SK-N-MC (cell line): ENCODE measurements around the gene SUPT20HL2.

Experiments
- EZH2 ChIP-seq: fragments of 200-600 bp; sonication (generic); IDR thresholded peaks from one replicate; pipeline ENCODE4 v1.6.1; 2017; ENCODE audit warnings: antibody characterized with exemption
- FOXP2 ChIP-seq: optimal IDR thresholded peaks from 2 replicates; pipeline ENCODE3; 2011; ENCODE audit warnings: mild to moderate bottlenecking, moderate library complexity; ENCODE audit not compliant: insufficient read depth; ENCODE audit errors: extremely low read length, control extremely low read depth
- POLR2AphosphoS5 ChIP-seq: IDR thresholded peaks from 2 replicates; pipeline ENCODE4 v1.6.1; 2012; ENCODE audit warnings: mild to moderate bottlenecking, low read depth, low read length, borderline replicate concordance

DNA sequence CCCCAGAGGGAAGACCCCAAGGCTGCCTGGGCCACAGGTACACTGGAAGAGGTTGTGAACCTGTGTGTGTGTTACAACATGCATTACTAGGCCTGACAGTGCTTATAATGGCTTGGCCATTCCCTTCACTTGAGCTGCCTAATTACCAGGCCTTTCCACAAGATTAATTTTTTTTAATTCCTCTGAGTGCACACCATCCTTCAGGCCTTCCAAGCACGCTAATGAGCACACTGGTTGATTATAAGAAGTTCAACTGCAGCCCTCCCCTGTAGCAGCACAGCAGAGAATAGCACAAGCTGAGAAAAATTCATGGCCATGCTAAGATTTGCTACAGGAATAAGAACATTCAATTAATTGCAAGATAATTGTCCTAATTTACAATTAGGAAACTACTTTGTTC, 2.2 kb upstream of the SUPT20HL2 start:
- no peak for TF ChIP-seq POLR2AphosphoS5
- no peak for TF ChIP-seq EZH2
- no peak for TF ChIP-seq FOXP2
